Suprapubic skin (tissue), 4 donors: ENCODE data around the gene CCDC3.

ENCODE experiments used
- POLR2A ChIP-seq, 2 donors: fragments of 450-650 bp; IDR thresholded peaks; one replicate each; pipeline ENCODE4 v1.6.1; 2017; ENCODE audit warnings: antibody characterized with exemption in 2 of 2, mild to moderate bottlenecking in 2 of 2, moderate library complexity in 2 of 2
- POLR2AphosphoS5 ChIP-seq, 3 donors: sonication (generic); formaldehyde crosslinking; IDR thresholded peaks; one replicate each; pipeline ENCODE4 v1.6.1; 2017; ENCODE audit warnings: antibody characterized with exemption in 3 of 3
- TF ChIP-seq, protein P1 (sequence below), 2 donors: fragments of 200-600 bp in 1 of 2; fragments of 450-650 bp in 1 of 2; sonication (generic) in 1 of 2; IDR thresholded peaks; one replicate each; pipeline ENCODE4 v1.5.1; 2016 to 2019; ENCODE audit warnings: antibody characterized with exemption in 2 of 2, mild to moderate bottlenecking in 1 of 2, moderate library complexity in 1 of 2

DNA sequence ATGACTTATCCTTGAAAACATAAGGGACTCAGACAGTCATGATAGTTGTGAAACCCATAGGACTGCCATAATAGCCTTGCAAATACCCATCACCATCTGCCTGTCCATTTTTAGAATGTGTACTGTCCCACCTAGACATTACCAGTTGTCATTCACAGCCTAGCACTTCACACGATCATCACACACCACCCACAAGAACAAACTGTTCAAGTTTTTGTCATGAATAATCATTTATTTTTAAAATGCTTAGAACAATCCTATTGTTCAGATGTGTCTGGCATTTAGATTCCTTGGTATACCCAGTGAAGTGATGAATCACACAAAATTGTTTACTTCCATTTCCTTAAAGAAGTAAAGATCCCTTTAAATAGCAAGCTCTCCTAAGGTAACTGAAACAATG is 46.6 kb downstream of the CCDC3 start:
- TF ChIP-seq POLR2A (IDR thresholded peaks at IDR 0.05) = no peak
- TF ChIP-seq, protein P1, sequence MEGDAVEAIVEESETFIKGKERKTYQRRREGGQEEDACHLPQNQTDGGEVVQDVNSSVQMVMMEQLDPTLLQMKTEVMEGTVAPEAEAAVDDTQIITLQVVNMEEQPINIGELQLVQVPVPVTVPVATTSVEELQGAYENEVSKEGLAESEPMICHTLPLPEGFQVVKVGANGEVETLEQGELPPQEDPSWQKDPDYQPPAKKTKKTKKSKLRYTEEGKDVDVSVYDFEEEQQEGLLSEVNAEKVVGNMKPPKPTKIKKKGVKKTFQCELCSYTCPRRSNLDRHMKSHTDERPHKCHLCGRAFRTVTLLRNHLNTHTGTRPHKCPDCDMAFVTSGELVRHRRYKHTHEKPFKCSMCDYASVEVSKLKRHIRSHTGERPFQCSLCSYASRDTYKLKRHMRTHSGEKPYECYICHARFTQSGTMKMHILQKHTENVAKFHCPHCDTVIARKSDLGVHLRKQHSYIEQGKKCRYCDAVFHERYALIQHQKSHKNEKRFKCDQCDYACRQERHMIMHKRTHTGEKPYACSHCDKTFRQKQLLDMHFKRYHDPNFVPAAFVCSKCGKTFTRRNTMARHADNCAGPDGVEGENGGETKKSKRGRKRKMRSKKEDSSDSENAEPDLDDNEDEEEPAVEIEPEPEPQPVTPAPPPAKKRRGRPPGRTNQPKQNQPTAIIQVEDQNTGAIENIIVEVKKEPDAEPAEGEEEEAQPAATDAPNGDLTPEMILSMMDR (IDR thresholded peaks at IDR 0.05) = no peak
- TF ChIP-seq POLR2AphosphoS5 (IDR thresholded peaks at IDR 0.05) = no peak
